ENCODE data around the gene SGCD.
"Not testable (repeated sequence)": the region's sequence is repeated elsewhere in the genome, so short reads cannot be mapped to it uniquely, and the experiment has no call there.

Gene SGCD

DNA sequence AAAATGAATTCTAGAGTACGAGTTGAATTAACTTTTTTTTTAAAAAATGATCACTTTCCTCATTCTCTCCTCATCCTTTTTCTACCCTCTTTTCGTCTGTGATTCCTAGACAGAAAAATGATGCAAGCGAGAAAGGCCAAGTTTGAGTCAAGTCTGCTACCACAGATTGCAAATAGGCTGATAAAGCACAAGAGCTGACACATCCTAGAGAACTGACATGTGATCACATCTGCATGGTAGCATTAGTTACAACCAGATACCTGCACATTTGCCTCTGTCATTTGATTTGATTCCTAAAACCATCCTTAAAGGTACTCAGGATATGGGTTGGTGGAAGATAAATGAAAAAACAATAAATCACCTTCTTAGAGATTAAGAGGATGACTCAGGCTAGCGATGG, 297.7 kb downstream of the SGCD start:
- no peak for DNase-seq (ENCODE audit: low read depth in 2 of 2)

GRCh38 chr5:156628421-156628820, 301.5 kb downstream of the SGCD start:
- no peak for DNase-seq (ENCODE audit: low read depth in 2 of 2)

DNA sequence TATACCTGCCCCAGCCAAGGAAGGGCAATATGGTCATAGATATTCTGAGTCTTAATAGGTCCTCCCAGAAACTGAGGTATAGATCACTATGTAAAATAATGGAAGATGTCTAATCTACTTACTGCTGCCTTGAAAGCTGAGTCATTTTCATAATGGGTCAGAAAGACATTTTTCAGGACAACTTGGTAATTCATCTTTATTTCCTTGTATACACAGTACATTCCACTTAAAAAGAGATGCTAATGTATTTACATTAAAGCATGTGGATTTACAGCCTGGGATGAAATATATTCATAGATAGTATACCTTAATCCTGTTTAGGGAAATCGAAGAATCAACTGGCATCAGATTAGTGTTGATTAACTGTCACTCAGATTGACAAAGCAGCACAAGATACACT, 304.0 kb downstream of the SGCD start:
- no peak for DNase-seq (ENCODE audit: low read depth in 2 of 2)

GRCh38 chr5:156634301-156634700, 307.3 kb downstream of the SGCD start:
- no peak for DNase-seq (ENCODE audit: low read depth in 2 of 2)

GRCh38 chr5:156640691-156641241, 313.8 kb downstream of the SGCD start:
- DNase-seq (ENCODE audit: low read depth in 2 of 2): no peak

DNA sequence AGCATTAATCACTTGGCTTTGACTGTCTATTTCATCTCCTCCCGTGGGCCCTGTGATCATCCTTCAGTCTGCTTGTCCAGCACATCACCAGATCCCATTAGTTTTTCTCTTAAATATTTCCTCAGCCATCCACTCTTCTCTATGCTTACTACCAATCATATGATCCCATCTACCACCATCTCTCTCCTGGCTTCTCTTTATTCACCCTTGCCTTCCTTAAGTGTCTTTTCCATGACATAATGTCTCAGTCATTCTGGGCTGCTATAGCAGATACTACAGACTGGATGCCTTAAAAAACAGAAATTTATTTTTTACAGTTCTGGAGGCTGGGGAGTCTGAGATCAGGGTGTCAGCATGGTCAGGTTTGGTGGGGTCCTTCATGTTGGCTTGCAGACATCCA, 314.7 kb downstream of the SGCD start:
- DNase-seq (ENCODE audit: low read depth in 2 of 2): no peak

- DNase-seq (ENCODE audit: low read depth in 2 of 2): no peak
Measured at GRCh38 chr5:156647034-156647451, 320.1 kb downstream of the SGCD start.

DNA sequence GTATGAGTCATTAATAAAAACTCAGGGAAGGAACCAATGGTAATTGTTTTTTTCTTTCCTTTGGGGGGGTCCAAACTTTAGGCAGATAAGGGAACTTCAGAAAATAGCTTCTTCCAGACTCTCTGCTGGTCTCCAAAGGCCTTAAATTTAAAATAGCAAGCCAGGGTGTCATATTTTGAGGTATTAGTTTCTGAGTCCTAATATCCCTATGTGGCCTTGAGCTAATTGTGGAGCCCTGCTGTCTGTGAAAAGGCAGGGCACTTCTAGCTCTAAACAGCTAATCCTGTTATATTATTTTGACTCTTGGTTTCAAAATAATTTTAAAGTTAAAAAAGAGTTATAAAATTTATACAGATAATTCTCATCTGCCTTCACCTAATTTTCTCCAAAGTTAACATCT, 327.5 kb downstream of the SGCD start:
- DNase-seq (ENCODE audit: low read depth in 2 of 2): no peak

DNA sequence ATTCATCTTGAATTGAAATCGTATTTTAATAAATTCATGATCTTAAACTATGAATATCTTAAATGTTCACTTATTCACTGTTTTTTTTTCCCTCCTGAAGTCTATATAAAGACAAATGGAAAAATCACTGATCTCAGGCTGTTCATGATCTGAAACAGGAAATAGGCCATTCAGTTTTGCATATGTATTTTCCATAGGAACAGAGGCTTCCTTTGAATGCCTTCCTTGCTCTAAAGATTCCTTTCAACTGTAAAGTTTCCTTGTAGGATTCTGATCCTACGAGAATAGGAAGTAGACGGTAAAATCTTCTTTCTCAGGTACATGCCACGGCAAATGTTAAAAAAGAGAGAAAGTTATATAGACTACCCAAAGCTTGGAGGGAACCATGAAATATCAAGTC, 328.8 kb downstream of the SGCD start:
- DNase-seq (ENCODE audit: low read depth in 2 of 2): no peak

- not testable (repeated sequence) for DNase-seq (ENCODE audit: low read depth in 2 of 2)
Measured at GRCh38 chr5:156664832-156665231, 337.9 kb downstream of the SGCD start.

DNA sequence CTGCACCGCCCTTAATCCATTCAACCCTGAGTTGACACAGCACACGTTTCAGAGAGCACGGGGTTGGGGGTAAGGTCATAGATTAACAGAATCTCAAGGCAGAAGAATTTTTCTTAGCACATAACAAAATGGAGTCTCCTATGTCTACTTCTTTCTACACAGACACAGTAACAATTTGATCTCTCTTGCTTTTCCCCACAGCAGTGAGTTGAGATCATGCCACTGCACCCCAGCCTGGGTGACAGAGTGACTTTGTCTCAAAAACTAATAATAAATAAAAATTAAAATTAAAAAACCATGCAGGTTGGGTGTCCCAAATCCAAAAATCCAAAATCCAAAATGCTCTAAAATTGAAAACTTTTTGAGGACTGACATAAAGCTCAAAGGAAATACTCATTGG, 339.7 kb downstream of the SGCD start:
- DNase-seq (ENCODE audit: low read depth in 2 of 2): not testable (repeated sequence)

DNA sequence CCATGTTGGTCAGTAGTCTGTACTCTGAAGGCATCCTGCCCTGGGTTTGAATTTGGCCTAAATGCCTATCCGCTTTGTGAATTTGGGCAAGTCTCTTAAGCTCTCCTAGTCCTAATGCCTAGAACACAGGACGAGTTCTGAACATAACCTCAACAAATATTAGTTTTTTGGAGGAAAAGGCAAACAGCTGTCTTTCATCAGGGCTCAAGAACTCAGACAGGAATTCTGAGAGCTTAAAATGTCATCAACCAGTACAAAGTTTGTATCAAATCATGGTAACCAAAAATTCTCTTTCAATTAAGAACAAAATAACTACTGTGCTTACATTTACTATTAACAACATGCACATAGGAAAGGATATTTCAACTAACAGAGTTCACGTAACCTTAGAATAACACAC, 340.7 kb downstream of the SGCD start:
- no peak for DNase-seq (ENCODE audit: low read depth in 2 of 2)

DNA sequence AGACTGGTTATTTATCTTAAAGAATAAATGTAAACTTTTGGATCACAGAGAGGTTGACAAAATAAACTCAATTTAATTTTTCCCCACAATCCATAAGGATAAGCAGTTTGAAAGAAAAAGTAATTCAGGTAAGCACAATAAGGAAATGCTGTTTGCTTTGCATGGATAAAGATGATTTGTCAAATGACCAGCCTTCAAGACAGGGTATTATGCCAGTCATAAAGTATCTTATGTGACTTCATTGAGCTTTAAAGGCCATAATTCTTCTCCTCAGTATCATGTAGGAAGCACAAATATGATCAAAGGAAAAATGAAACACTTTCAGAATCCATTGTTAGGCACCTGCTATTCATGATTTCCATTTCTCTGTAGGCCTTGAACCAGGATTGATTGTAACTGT, 342.5 kb downstream of the SGCD start:
- DNase-seq (ENCODE audit: low read depth in 2 of 2): no peak

- no peak for DNase-seq (ENCODE audit: low read depth in 2 of 2)
Measured at GRCh38 chr5:156670615-156671014, 343.7 kb downstream of the SGCD start.

DNA sequence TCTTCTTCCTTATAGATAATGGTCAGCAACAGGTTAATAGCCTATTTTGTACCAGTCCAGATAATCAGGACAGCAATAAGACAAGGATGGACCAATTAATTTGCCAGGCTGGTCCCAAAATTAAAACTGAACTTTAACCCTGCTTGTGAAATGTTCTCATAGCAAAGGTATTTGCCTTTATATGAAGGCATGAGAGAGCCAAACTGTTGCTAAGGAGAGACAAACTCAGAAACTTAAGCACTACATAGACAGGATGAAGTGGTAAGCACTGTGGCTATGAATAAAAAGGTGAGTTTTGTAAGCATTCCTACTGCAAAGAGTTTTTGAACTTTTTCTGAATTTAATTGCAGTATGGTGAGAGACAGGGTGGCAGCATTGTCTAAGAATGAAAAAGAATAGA, 348.4 kb downstream of the SGCD start:
- no peak for DNase-seq (ENCODE audit: low read depth in 2 of 2)

GRCh38 chr5:156677963-156678362, 351.0 kb downstream of the SGCD start:
- DNase-seq (ENCODE audit: low read depth in 2 of 2): no peak

DNA sequence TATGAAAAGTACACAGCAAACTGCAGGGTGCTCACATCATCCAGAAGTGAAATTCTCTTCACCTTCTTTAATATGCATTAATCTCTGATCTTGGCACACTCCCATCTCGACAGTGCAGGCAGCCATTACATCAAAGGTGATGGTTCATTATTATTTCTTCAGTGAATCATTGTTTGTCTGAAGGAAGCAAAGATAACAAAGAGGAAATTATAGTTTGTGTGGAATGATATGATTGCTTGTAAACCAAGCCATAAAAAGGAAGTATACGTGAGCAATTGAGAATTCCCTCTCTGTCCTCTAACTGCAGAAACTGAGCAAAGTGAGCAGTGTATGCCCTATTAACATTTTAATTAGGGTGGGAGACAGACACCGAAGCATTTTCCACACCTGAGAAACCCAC, 351.5 kb downstream of the SGCD start:
- DNase-seq (ENCODE audit: low read depth in 2 of 2): no peak

DNA sequence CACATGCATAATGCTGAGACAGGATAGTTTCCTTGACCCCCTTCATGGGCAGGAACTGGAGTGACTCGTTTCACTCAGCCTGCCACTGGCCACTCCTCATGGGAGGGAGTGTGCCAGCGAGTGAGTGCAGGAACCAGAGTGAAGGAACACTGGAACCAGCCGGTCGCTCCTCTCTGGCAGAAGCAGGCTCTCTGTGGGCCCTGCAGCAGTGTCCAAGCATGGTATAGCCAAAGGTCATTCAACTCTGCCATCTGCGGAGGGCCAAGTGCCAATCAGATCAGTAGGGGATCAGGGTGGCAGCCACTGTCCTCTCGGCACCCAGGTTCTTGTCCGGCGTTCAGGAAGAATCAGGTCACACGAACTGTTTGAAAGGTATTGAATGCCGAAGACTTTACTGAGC, 353.9 kb downstream of the SGCD start:
- DNase-seq (ENCODE audit: low read depth in 2 of 2): no peak

DNA sequence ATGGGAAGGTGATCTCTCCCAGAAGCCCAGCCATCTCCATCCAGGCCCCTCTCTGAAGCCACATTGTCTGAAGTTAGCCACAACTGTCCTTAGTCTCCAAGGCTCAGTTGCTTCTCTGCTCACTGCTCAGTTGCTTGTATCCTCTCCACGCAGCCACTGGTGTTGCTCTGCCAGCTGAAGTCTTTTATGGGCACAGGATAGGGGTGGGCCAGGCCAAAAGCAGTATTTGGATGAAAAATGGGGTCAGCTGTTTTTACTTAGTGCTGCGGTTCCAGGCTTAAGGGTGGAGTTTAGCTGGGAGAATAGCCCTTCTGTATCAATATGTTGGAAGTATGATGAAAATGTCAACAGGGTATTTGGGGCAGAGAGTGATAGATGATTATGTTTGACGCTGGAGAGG, 354.3 kb downstream of the SGCD start:
- no peak for DNase-seq (ENCODE audit: low read depth in 2 of 2)

- no peak for DNase-seq (ENCODE audit: low read depth in 2 of 2)
Measured at GRCh38 chr5:156682971-156683370, 356.0 kb downstream of the SGCD start.

DNA sequence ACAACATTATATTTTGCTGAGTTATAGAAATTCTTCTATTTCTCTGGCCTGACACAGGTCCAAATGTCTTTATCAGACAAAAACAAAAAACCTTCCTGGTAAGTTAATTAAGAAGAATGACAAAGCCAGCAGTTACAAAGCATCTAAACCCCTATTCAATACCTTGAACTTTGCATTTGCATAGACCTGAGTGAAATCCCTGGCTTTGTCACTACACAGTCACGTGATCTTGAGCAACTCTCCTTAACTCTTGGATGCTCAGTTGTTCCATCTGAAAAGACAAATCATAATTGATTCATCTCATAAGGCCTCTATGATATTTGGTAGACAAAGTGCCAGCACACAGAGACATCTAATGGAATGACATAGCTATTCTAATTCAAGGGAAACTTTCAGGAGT, 356.5 kb downstream of the SGCD start:
- DNase-seq (ENCODE audit: low read depth in 2 of 2): no peak

GRCh38 chr5:156684216-156684615, 357.3 kb downstream of the SGCD start:
- DNase-seq (ENCODE audit: low read depth in 2 of 2): no peak

DNA sequence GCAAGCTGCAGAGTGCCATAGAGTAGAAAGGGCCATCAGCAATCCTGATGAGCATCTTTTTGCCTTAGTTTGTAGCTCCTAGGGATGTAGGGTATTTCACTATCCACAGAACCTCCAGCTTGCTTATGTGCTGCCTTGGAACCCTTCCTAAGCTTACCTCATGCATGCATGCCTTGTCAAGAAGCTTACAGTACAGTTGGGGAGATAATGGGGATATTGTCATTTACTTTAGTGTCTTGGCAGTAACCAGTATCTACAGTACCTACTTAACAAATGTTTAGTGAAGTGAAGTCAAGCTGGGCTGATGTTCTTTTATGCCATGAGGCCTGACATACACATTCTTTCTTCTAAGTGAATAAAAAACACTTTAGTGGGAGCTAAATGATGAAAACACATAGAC, 358.5 kb downstream of the SGCD start:
- DNase-seq (ENCODE audit: low read depth in 2 of 2): no peak

GRCh38 chr5:156686380-156686779, 359.4 kb downstream of the SGCD start:
- no peak for DNase-seq (ENCODE audit: low read depth in 2 of 2)

GRCh38 chr5:156686796-156687195, 359.8 kb downstream of the SGCD start:
- no peak for DNase-seq (ENCODE audit: low read depth in 2 of 2)
